Astrocyte of the cerebellum (primary cell): Measurements from ENCODE around the gene PEX13.

Experiments
- DNase-seq: peaks from one replicate; pipeline ENCODE4 v3.0.0-alpha.2; 2011; ENCODE audit warnings: low read depth
- H3K4me3 ChIP-seq: 2 replicates; pipeline ENCODE4 v1.5.1; 2011; ENCODE audit warnings: mild to moderate bottlenecking, low read depth, low read length, moderate library complexity
- in situ Hi-C: cut with HindIII; loops from 2 replicates; pipeline ENCODE4 v1.10.0; 2017; ENCODE audit warnings: low sequenced_read_pairs
- TF ChIP-seq, protein P1 (sequence below): IDR thresholded peaks from 2 replicates; pipeline ENCODE4 v1.5.1; 2012; ENCODE audit warnings: low read length, low read depth, moderate library complexity, mild to moderate bottlenecking; ENCODE audit errors: missing control alignments

PEX13 gene

DNA sequence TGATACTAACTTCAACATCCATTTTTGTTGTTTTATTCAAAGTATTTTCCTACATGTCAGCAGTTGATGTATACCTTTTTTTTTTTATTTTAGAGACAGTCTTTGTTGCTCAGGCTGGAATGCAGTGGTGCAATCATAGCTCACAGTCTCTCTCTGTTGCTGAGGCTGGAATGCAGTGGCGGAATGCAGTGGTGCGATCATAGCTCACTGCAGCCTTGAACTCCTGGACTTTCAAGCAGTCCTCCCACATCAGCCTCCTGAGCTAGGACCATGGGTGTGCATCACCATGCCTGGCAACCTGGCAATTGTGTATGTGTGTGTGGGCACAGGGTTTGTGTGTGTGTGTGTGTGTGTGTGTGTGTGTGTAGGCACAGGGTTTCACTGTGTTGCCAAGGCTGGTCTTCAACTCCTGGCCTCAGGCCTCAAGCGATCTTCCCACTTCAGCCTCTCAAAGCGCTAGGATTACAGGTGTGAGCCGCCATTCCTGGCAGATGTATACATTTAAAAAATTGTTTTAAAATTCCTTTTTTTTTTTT lies 72.9 kb downstream of the PEX13 start:
- in situ Hi-C loops, result no loop called here
- DNase-seq, result no peak
- H3K4me3 ChIP-seq, result no peak overlapping the region
- TF ChIP-seq, protein P1, sequence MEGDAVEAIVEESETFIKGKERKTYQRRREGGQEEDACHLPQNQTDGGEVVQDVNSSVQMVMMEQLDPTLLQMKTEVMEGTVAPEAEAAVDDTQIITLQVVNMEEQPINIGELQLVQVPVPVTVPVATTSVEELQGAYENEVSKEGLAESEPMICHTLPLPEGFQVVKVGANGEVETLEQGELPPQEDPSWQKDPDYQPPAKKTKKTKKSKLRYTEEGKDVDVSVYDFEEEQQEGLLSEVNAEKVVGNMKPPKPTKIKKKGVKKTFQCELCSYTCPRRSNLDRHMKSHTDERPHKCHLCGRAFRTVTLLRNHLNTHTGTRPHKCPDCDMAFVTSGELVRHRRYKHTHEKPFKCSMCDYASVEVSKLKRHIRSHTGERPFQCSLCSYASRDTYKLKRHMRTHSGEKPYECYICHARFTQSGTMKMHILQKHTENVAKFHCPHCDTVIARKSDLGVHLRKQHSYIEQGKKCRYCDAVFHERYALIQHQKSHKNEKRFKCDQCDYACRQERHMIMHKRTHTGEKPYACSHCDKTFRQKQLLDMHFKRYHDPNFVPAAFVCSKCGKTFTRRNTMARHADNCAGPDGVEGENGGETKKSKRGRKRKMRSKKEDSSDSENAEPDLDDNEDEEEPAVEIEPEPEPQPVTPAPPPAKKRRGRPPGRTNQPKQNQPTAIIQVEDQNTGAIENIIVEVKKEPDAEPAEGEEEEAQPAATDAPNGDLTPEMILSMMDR, result no peak

DNA sequence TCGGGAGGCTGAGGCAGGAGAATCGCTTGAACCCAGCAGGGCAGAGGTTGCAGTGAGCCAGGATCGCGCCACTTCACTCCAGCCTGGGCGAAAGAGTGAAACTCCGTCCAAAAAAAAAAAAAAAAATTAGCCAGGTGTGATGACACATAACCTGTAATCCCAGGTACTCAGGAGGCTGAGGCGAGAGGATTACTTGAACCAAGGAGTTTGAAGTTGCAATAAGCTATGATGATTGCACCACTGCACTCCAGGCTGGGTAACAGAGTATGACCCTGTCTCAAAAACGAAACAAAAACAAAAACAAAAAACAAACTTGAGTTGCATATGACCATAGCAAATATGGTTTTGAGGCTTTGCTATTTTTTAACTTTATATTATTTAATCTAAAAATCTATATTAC lies 74.0 kb downstream of the PEX13 start:
- in situ Hi-C loops, result no loop called here

DNA sequence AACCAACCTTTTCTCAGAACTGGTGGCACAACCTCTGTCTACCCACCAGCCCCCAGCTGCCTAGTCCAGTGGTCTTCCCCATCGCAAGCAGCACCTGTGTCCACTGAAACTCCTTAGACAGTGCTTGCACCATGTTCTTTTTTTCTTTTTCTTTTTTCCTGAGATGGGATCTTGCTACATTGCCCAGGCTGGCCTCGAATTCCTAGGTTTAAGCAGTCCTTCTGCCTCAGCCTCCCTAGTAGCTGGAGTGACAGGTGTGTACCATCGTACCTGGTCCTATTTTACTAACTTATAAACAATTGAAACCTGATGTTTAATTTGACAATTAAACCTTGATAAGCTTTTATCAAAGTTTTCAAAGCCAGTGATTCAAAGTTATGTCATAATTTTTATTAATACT lies 78.9 kb downstream of the PEX13 start:
- DNase-seq, result no peak
- no peak overlapping the region for H3K4me3 ChIP-seq
- in situ Hi-C loops, result no loop called here
- TF ChIP-seq, protein P1, result no peak

More for the DNA sequence above, 74.0 kb downstream of the PEX13 start:
- TF ChIP-seq, protein P1, result no peak
- no peak for DNase-seq
- H3K4me3 ChIP-seq, result no peak overlapping the region

DNA sequence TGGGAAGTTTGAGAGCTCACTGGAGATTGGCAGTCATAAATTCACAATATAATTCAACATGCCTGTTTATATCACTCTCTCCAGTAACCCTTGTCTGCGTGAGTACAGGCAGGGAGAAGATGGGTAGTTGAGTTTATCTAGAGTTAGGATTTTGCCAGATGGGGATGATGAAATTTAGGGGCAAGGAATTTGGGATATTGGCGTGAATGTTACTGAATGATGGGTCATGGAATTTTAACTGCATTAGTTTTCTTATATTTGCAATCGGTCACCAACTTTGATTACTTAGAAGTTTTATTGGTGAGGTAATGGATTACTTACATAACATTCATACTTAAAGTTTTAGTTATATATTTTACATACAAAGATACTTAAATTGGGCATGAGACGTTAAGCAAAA lies 83.3 kb downstream of the PEX13 start:
- TF ChIP-seq, protein P1, result no peak
- no peak overlapping the region for H3K4me3 ChIP-seq
- in situ Hi-C loops, result no loop called here
- DNase-seq, result no peak
